CD4-positive, alpha-beta T cell treated with Interleukin-17A for 1 hour (primary cell): ENCODE measurements around the gene COLGALT1.
"Not testable (repeated sequence)": the region's sequence is repeated elsewhere in the genome, so short reads cannot be mapped to it uniquely, and the experiment has no call there.

Experiments
- DNase-seq: peaks from one replicate; pipeline ENCODE4 v3.0.0-alpha.2; 2020

Gene COLGALT1

GRCh38 chr19:17562561-17562960 lies 7.1 kb downstream of the COLGALT1 start:
- no peak for DNase-seq

GRCh38 chr19:17564781-17565180 lies 9.3 kb downstream of the COLGALT1 start:
- no peak for DNase-seq

DNA sequence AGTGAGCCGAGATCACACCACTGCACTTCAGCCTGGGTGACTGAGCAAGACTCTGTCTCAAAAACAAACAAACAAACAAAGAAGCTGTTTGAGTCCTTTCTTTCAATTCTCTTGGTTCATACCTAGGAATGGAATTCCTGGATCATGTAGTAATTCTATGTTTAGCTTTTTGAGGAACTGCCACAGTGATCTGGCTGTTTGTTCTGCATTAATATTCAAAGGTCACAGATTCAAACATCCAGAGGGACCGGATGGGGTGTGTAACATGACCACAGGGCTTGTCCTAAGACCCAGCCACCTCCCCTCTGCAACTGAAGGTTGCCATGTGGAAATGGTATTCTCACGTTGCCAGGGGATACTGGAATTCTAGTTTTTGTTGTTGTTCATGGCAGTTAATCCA lies 10.2 kb downstream of the COLGALT1 start:
- DNase-seq: no peak

DNA sequence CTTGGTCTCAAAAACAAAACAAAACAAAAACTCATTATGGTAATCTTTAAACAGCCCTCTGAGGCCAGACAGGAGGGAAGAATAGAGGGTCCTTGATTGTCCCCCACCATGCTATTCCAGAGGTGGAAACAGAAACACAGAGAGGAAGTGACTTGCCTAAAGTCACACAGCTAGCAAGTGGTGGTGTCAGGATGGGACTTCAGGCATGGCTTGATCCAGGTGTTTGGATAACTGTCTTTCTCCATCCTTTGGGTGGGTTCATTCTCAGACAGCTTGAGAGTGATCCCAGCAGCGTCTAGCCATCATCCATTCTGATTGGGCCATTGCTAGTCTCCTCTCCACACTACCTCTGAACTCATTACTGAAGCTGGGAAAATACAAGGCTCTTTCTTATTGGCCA lies 12.5 kb downstream of the COLGALT1 start:
- DNase-seq: no peak

GRCh38 chr19:17570291-17570690 lies 14.8 kb downstream of the COLGALT1 start:
- DNase-seq: not testable (repeated sequence)

DNA sequence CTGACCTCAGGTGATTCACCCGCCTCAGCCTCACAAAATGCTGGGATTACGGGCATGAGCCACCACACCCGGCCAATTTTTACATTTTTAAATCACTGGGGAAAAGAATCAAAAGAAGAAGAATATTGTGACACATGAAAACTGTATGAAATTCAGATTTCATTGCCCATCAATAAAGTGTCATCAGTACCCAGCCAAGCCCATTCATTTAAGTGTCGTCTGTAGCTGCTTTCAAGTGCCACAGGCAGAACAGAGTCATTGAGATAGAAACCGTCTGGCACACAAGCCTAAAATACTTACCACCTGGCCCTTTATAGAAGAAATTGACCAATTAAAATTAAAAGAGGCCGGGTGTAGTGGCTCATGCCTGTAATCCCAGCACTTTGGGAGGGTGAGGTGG lies 15.3 kb downstream of the COLGALT1 start:
- DNase-seq: no peak

- DNase-seq: no peak
Observed at GRCh38 chr19:17572638-17573037, 17.2 kb downstream of the COLGALT1 start.

GRCh38 chr19:17575871-17576757 lies 20.7 kb downstream of the COLGALT1 start:
- no peak for DNase-seq

DNA sequence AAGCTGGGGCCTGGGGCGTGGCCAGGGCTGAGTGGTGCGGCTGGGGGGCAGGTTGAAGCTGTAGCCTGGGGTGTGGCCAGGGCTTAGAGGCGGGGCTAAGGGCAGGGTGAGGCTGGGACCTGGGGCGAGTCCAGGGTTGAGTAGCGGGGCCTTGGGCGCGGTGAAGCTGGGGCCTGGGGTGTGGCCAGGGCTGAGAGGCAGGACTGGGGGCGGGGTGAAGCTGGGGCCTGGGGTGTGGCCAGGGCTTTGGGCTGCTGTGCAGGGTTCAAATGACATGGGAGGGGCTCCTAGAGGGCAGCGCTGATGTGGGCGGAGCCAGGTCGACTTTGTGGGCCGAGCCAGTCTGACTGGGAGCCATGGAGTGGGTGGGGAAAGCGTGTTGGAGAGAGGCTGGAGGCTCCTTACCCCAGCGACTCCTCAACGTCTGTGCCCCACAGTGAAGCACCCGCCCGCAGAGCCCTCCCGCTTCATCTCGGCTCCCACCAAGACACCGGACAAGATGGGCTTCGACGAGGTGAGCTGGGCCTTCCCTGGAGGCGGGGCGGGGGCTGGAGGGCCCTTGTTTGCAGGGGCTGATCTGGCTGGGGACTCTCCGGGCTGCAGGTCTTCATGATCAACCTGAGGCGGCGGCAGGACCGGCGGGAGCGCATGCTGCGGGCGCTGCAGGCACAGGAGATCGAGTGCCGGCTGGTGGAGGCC lies 21.5 kb downstream of the COLGALT1 start:
- no peak for DNase-seq

DNA sequence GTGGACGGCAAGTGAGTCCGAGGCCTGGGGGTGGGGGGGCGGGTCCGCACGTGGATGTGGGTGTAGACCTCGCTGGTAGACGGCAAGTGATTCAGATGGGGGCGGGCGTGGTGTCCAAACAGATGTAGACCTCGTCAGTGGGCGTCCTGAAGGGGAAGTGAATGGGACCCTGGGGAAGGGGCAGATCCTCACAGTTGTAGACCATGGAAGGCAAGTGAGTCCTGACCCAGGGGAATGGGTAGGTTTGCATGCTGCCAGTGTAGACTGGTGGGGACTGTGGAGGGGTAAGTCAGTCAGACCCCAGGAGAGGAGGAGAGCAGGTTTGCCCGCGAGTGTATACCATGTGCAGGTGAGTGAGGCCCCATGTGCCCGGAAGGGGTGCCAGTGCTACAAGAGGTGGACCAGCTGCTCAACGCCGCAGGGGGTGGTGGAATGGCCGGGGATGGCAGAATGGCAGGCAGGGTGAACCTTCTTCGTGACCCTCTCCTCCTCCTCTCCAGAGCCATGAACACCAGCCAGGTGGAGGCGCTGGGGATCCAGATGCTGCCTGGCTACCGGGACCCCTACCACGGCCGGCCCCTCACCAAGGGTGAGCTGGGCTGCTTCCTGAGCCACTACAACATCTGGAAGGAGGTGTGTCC lies 22.1 kb downstream of the COLGALT1 start:
- no peak for DNase-seq

DNA sequence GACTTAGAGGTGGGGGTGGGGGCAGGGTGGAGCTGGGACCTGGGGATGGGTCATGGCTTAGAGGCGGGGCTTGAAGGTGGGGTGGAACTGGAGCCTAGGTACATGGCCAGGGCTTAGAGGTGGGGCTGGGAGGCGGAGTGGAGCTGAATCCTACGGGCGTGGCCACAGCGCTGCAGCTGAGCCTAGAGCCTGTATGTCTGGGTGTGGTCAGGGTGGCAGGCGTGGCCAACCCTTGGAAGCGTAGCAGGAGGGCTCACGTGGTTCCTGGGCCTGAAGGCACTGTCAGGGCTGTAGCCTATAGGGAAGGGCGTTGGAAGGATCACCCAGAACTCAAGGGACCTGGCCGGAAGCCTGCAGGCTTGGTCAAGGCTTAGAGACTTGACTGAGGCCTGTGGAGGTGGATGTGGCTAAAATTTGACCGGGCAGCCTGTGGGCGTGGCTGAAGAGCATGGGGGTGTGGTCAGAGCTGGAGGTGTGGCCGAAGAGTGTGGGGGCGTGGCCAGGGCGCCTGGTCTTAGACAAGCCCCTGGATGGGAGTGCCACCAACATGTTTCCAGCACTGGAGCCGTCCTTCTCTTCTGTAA lies 24.3 kb downstream of the COLGALT1 start:
- DNase-seq: peak; percentile 15

DNA sequence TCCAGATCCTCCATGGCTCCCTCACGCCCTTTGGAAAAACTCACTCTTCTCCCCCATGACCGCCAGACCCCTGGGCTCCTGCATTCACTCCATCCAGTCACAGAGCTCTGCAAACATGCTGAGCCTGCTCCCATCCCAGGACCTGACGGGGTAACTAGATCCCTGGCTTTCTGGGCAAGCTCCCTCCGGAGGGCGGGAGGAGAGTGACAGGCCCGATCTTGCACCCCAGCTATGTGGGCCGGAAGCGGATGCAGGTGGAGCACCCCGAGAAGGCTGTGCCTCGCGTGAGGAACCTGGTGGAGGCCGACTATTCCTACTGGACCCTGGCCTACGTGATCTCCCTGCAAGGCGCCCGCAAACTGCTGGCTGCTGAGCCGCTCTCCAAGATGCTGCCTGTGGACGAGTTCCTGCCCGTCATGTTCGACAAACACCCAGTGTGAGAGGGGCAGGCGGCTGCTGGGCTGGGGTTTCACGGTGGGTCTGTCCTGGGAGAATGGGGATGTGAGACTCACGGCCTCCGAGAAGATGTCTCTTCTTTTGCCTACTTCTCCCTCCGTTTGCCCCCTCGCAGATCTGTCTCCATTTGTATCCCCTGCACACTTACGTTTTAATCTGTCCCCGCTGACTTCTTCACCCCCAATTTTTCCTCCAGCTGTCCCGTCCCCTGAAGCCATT lies 25.2 kb downstream of the COLGALT1 start:
- DNase-seq: no peak

- DNase-seq: no peak
Observed at GRCh38 chr19:17581211-17581874, 25.9 kb downstream of the COLGALT1 start.

- no peak for DNase-seq
Observed at GRCh38 chr19:17582613-17583012, 27.2 kb downstream of the COLGALT1 start.

GRCh38 chr19:17584132-17584531 lies 28.7 kb downstream of the COLGALT1 start:
- no peak for DNase-seq

- not testable (repeated sequence) for DNase-seq
Observed at GRCh38 chr19:17585395-17585794, 29.9 kb downstream of the COLGALT1 start.

DNA sequence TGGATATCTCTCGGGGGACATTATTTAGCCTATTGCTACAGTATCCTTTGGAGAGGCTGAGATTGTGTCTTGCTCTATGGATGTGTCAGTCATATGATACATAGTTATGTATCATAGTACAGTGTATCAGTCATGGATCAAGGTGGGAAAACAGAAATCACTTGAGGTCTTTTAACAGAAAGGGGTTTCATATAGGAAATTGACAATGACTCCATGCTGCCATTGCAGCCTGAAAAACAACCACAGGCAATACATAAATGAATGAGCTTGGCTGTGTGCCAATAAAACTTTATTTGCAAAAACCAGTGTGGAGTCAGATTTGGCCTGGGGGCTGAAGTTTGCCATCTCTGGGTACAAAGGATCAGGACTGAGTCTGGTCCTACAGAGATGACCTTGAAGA lies 35.4 kb downstream of the COLGALT1 start:
- DNase-seq: no peak

DNA sequence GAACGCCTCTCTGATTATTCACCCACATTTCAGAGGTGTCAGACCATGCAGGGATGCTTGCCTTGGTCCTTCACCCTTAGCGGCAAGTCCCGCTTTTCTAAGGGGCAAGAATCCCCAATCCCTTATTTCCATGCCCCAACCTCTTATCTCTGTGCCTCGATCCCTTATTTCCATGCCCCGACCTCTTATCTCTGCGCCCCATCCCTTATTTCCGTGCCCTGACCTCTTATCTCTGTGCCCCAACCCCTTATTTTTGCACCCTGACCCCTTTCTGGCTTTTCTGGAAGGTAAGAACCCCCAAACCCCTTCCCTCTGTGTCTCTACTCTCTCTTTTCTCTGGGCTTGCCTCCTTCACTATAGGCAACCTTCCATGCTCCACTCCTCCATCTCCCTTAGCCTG lies 38.8 kb downstream of the COLGALT1 start:
- not testable (repeated sequence) for DNase-seq

DNA sequence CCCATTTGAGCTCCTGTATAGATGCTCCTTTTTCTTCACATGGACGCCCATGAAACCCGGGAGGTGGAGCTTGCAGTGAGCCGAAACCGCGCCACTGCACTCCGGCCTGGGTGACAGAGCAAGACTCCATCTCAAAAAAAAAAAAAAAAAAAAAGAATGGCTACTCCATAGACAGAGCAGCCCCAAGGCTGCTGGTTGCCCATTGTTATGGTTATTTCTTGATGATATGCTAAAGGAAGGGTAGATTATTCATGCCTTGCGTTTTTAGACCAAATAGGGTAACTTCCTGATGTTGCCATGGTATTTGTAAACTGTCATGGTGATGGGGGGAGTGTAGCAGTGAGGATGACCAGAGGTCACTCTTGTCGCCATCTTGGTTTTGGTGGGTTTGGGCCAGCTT lies 42.6 kb downstream of the COLGALT1 start:
- not testable (repeated sequence) for DNase-seq

DNA sequence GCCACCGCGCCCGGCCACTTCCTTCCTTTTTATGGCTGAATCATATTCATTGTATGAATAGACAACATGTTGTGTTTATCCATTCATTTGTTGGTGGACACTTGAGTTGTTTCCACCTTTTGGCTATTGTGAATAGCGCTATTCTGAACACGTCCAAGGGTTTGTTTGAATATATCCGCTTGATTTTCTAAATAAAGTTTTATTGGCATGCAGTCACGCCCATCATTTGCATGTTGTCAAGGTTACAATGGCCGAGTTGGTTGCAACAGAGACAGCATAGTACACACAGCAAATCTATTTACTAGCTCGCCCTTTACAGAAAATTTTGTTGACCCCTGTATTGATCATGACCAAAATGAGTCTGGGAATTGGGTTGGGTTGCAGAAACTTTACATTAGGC lies 43.5 kb downstream of the COLGALT1 start:
- no peak for DNase-seq

DNA sequence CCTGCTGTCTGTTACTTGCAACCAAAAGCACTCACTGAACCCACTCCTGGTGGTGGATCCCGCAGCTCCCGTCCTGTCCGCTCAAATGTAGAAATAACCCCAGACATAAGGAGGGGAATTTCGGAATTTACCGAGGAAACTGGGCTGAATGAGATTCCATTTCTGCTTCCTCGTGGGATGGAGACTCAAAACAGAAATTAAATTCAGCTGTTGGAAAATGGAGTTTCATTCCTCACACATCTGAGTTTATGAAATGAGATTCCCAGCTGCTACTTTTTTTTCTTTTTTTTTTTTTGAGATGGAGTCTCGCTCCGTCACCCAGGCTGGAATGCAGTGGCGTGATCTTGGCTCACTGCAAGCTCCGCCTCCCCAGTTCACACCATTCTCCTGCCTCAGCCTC lies 44.3 kb downstream of the COLGALT1 start:
- no peak for DNase-seq

- DNase-seq: no peak
Observed at GRCh38 chr19:17601683-17602082, 46.2 kb downstream of the COLGALT1 start.
